Activated naive CD8-positive, alpha-beta T cell treated with anti-CD3 and anti-CD28 coated beads for 36 hours (primary cell): ENCODE measurements around the gene SLC39A11. TPM values are rescaled to one million over a fixed set of nuclear protein-coding genes. Genes with fewer than 3 reads are reported as not detected.
"Not testable (repeated sequence)": the region's sequence is repeated elsewhere in the genome, so short reads cannot be mapped to it uniquely, and the experiment has no call there.

Source experiments
- DNase-seq: peaks from one replicate; pipeline ENCODE4 v3.0.0; 2021
- H3K27ac Mint-ChIP-seq: one replicate; pipeline ENCODE4 v1.8.0; 2022; ENCODE audit warnings: mild to moderate bottlenecking, moderate library complexity, mixed read lengths
- H3K27me3 Mint-ChIP-seq: one replicate; pipeline ENCODE4 v1.8.0; 2022; ENCODE audit warnings: mild to moderate bottlenecking, mixed read lengths
- H3K36me3 Mint-ChIP-seq: one replicate; pipeline ENCODE4 v1.8.0; 2021; ENCODE audit warnings: mild to moderate bottlenecking, mixed read lengths
- H3K4me1 Mint-ChIP-seq: one replicate; pipeline ENCODE4 v1.8.0; 2021; ENCODE audit warnings: mixed read lengths
- H3K4me3 Mint-ChIP-seq: one replicate; pipeline ENCODE4 v1.8.0; 2022; ENCODE audit warnings: mild to moderate bottlenecking, moderate library complexity, mixed read lengths
- H3K9me3 Mint-ChIP-seq: one replicate; pipeline ENCODE4 v1.8.0; 2022; ENCODE audit warnings: mixed read lengths
- total RNA-seq, 2 experiments: library from RNA; stranded (reverse); gene quantifications; one replicate each; pipeline ENCODE4 v1.2.3, GENCODE V29; 2021

SLC39A11 gene
- total RNA-seq, 2 experiments from 2014 or later, result 15.3 to 15.4 TPM

DNA sequence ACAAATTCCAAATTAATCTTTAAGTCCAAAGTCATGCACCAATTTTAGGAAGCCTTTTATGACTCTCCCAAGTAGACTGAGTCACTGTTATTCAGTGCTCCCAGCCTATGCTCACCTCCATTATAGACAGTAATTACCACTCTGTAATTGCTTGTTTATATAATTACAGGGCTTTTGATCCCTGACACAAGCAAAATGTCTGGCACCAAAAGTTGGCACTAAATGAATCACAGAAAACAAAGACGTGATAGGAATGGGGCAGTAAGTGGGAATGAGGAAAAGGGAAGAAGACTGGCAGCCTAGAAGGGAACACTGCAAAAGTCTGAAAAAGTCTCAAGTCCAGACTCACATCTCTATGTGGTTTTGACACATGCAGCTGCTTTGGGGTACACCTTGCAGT lies 94.1 kb downstream of the SLC39A11 start:
- H3K9me3 Mint-ChIP-seq, result no peaks in the 10 kb centered on the region
- no peaks in the 10 kb centered on the region for H3K27me3 Mint-ChIP-seq
- no peak overlapping the region for H3K4me3 Mint-ChIP-seq
- peaks cover 22% of the 10 kb centered on the region for H3K36me3 Mint-ChIP-seq
- no peak overlapping the region for H3K27ac Mint-ChIP-seq
- DNase-seq, result no peak
- peaks cover 5% of the 10 kb centered on the region for H3K4me1 Mint-ChIP-seq

DNA sequence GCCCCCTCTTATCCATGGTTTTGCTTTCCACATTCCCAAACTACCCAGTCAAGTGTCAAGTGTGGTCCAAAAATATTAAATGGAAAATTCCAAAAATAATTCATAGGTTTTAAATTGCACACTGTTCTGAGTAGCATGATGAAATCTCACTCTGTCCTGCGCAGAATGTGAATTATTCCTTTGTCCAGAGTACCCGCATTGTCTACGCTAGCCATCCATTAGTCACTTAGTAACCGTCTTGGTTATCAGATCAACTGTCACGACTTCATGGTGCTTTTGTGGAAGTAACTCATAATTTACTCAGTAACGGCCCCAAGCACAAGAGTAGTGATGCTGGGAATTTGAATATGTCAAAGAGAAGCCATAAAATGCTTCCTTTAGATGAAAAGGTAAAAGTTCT lies 94.9 kb downstream of the SLC39A11 start:
- H3K36me3 Mint-ChIP-seq, result peaks cover 20% of the 10 kb centered on the region
- DNase-seq, result no peak
- no peak overlapping the region for H3K4me3 Mint-ChIP-seq
- no peak overlapping the region for H3K27ac Mint-ChIP-seq
- peaks cover 11% of the 10 kb centered on the region for H3K4me1 Mint-ChIP-seq
- no peaks in the 10 kb centered on the region for H3K9me3 Mint-ChIP-seq
- no peaks in the 10 kb centered on the region for H3K27me3 Mint-ChIP-seq

DNA sequence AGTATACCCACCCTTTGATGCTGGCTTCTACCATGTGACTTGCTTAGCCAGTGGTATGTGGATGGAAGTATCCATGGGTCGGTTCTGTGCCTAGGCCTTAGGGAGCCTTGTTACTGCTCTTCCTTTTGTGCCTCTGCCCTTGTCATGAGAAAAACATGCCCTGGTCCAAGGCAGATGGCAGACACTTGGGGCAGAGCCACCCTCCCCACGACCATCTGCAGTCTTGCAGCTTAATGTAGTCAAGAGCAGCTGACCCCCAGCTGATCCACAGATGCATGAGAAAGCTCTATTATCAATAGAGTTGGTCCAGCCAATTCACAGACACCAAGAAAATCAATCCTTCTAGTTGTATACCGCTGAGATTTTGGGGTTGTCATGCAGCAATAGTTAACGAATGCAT lies 95.7 kb downstream of the SLC39A11 start:
- Mint-ChIP-seq H3K36me3 (peaks cover 22% of the 10 kb centered on the region), H3K27me3 (no peaks in the 10 kb centered on the region), H3K4me3 (no peak overlapping the region), H3K27ac (no peak overlapping the region), H3K9me3 (no peaks in the 10 kb centered on the region), H3K4me1 (peaks cover 15% of the 10 kb centered on the region)
- DNase-seq, result no peak

DNA sequence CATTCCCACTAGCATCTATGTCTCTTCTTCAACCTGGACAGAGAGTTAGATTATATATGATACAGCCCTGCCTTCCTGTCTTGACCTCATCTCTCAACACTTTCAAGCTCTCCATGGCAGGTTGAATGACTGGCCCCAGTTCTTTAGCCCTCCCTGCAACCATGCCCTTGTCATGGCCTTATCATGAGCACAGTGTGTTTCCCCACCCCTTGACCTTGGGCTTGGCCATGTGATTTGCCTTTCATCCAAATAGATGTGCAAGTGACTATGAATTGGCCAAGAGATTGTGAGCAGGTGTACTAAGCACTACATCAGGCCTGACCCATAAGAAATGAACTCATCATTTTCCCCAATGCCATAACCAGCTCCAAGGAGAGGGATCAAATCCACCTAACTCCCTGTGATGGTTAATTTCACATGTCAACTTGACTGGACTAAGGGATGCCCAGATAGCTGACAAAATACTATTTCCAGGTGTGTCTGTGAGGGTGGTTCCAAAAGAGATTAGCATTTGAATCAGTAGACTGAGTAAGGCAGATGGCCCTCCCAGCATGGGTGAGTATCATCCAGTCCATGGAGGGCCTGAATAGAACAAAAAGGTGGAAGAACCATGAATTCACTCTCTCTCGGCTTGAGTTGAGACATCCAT lies 97.4 kb downstream of the SLC39A11 start:
- H3K9me3 Mint-ChIP-seq, result no peaks in the 10 kb centered on the region
- peaks cover 19% of the 10 kb centered on the region for H3K36me3 Mint-ChIP-seq
- H3K27me3 Mint-ChIP-seq, result no peaks in the 10 kb centered on the region
- DNase-seq, result no peak
- H3K4me3 Mint-ChIP-seq, result no peak overlapping the region
- H3K4me1 Mint-ChIP-seq, result peaks cover 16% of the 10 kb centered on the region
- H3K27ac Mint-ChIP-seq, result no peak overlapping the region

DNA sequence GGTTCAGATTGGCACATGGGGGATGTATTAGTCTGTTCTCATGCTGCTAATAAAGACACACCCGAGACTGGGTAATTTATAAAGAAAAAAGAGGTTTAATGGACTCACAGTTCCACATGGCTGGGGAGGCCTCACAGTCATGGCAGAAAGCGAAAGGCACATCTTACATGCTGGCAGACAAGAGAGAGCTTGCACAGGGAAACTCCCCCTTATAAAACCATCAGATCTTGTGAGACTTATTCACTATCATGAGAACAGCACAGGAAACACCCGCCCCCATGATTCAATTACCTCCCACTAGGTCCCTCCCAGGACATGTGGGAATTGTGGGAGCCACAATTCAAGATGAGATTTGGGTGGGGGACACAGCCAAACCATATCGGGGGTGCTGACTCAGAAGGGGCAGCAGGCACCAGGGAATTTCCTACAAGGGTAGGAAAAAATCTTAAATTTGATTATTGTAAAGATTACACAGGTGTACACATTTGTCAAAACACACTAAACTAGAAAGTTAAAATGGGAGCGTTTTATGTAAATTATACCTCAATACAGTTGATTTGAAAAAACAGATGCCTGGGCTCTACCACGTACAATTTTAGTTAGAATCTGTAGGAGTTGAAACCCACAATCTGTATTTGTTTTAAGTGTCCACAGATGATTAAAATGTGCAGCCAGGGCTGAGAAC lies 99.6 kb downstream of the SLC39A11 start:
- Mint-ChIP-seq H3K27ac (peak overlapping the region; percentile 63), H3K36me3 (peaks cover 19% of the 10 kb centered on the region), H3K4me1 (peaks cover 16% of the 10 kb centered on the region)
- H3K4me3 Mint-ChIP-seq, H3K27me3 Mint-ChIP-seq, H3K9me3 Mint-ChIP-seq: not testable (repeated sequence)
- DNase-seq, result peak; percentile 4

DNA sequence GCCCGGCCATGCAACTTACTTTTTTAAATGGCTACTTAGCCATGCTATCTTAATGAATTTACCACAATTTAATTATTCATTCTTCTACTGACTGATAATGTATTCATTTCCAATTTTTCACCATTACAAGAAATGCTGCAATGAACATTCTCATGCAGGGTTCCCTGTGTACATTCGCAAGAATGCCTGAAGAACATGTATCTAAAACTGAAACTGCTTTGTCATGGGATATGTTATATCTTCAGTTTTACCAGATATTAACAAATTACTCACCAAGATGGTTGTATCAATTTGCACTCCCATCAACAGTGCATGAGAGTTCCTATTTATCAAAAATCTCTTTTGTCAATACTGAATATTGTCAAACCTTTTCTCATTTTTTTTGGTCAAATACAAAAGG lies 100.8 kb downstream of the SLC39A11 start:
- peaks cover 16% of the 10 kb centered on the region for H3K4me1 Mint-ChIP-seq

DNA sequence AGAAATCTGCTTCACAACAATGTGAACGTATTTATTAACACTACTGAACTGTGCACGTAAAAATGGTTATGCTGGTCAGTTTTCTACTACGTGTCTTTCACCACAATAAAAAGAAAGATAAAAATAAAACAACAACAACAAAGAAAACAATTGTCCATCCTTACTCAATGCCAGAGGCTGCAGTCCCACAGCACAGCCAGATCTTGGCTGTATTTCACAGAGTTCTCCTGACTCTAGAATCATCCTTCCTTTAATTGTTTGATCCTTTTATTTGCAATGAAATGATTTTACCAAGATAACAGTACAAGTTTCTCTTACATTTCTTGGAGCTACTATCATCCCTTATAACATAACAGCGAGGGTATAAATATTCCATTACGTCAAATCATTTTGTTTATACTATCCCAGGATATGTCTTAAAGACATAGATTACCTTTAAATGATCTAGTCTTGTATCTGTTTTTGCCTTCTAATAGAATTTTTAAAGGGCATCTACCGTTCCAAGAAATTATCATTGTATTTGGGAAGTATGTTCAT lies 103.3 kb downstream of the SLC39A11 start:
- no peaks in the 10 kb centered on the region for H3K27me3 Mint-ChIP-seq
- peaks cover 17% of the 10 kb centered on the region for H3K4me1 Mint-ChIP-seq
- no peak overlapping the region for H3K27ac Mint-ChIP-seq
- H3K36me3 Mint-ChIP-seq, result peaks cover 2% of the 10 kb centered on the region
- no peak for DNase-seq
- no peaks in the 10 kb centered on the region for H3K9me3 Mint-ChIP-seq
- H3K4me3 Mint-ChIP-seq, result no peak overlapping the region

More for the DNA sequence above, 100.8 kb downstream of the SLC39A11 start:
- Mint-ChIP-seq H3K4me3 (no peak overlapping the region), H3K27ac (no peak overlapping the region), H3K27me3 (no peaks in the 10 kb centered on the region), H3K36me3 (peaks cover 13% of the 10 kb centered on the region), H3K9me3 (no peaks in the 10 kb centered on the region)
- no peak for DNase-seq

DNA sequence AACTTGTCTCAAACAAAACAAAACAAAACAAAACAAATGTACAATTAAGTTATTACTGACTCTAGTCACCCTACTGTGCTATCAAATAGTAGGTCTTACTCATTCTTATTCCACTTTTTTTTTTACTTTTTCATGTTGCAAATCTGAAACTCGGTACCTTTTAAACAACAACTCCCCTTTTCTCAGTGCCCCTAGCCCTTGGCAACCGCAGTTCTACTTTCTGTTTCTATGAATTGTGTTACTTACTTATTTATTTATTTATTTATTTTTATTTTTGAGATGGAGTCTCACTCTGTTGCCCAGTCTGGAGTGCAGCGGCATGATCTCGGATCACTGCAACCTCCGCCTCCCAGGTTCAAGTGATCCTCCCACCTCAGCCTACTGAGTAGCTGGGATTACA lies 104.0 kb downstream of the SLC39A11 start:
- DNase-seq, result no peak
- Mint-ChIP-seq H3K9me3 (no peaks in the 10 kb centered on the region), H3K4me1 (peaks cover 15% of the 10 kb centered on the region), H3K27ac (no peak overlapping the region), H3K27me3 (no peaks in the 10 kb centered on the region), H3K4me3 (no peak overlapping the region), H3K36me3 (peaks cover 2% of the 10 kb centered on the region)

DNA sequence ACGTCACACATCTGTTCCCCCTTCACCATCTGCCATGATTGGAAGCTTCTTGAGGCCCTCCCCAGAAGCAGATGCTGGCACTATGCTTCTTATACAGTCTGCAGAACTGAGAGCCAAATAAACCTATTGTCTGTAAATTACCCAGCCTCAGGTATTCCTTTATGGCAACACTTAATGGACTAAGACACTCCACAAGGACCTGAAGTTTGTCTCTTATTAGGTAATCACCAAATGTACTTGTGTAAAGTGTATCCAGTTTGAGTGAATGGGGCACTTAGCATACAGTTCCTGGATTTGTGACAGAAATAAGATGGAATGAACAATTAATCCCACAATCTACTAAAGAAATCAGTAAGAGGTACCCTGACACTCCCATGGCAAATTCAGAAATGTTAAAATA lies 105.3 kb downstream of the SLC39A11 start:
- H3K4me3 Mint-ChIP-seq, result no peak overlapping the region
- H3K27ac Mint-ChIP-seq, result no peak overlapping the region
- no peaks in the 10 kb centered on the region for H3K36me3 Mint-ChIP-seq
- peaks cover 5% of the 10 kb centered on the region for H3K4me1 Mint-ChIP-seq
- no peaks in the 10 kb centered on the region for H3K27me3 Mint-ChIP-seq
- no peak for DNase-seq
- H3K9me3 Mint-ChIP-seq, result no peaks in the 10 kb centered on the region

DNA sequence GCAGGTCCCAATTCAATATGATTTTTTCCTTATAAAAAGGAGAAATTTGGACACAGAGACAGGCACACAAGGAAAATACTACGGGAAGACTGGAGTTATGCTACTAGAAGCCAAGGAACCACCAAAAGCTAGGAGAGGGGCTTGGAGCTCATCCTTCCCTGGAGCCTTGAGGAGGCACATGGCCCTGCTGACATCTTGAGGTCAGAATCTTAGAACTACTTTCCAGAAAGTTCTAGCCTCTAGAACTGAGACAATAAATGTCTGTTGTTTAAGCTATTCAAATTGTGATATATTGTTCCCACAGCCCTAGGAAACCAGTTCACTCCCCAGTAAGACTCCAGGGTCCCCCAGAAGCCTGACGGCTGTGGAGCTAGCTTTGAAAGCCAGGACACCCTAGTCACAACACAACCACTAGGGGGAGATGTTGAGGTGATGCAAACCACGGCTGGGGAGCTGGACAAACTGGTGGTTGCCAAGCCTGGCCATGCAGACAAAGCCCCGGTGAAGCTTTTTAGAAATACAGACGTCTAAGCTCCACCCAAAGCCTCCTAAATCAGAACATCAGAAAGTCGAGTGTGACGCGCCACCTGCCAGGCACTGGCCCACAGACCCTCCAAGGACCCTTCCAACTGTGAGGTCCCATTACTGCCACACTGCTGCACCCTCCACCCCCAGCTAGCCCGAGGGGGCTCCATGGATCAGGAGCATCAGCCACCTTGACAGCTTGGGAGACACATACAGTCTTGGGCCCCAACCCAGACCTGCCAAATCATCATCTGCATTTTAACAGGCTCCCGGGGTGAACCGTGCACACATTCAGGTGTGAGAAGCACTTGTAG lies 106.4 kb downstream of the SLC39A11 start:
- H3K36me3 Mint-ChIP-seq, result no peaks in the 10 kb centered on the region
- no peak overlapping the region for H3K27ac Mint-ChIP-seq
- H3K27me3 Mint-ChIP-seq, result no peaks in the 10 kb centered on the region
- no peak overlapping the region for H3K4me3 Mint-ChIP-seq
- H3K9me3 Mint-ChIP-seq, result no peaks in the 10 kb centered on the region
- DNase-seq, result peak; percentile 46
- H3K4me1 Mint-ChIP-seq, result peaks cover 1% of the 10 kb centered on the region

DNA sequence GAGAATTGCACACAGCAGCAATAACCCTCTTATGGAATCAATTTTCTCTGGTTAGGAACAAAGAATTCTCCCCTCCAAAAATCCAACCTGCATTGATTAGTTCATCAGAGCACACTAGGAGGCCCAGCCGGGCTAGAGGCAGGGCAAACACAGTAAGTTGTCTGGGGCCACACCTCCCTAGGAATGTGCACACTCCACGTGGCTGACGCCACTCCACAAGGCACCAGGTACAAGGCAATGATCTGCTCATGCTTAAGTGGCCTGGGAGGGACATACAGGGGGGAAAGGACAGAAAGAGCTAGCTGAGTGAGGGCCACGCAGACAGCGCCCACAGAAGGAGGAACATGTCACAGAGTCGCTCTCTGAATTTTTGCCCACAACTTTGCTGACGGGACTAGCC lies 107.6 kb downstream of the SLC39A11 start:
- Mint-ChIP-seq H3K27me3 (no peaks in the 10 kb centered on the region), H3K9me3 (no peaks in the 10 kb centered on the region), H3K4me1 (peaks cover 1% of the 10 kb centered on the region), H3K4me3 (no peak overlapping the region), H3K36me3 (no peaks in the 10 kb centered on the region), H3K27ac (no peak overlapping the region)
- no peak for DNase-seq

DNA sequence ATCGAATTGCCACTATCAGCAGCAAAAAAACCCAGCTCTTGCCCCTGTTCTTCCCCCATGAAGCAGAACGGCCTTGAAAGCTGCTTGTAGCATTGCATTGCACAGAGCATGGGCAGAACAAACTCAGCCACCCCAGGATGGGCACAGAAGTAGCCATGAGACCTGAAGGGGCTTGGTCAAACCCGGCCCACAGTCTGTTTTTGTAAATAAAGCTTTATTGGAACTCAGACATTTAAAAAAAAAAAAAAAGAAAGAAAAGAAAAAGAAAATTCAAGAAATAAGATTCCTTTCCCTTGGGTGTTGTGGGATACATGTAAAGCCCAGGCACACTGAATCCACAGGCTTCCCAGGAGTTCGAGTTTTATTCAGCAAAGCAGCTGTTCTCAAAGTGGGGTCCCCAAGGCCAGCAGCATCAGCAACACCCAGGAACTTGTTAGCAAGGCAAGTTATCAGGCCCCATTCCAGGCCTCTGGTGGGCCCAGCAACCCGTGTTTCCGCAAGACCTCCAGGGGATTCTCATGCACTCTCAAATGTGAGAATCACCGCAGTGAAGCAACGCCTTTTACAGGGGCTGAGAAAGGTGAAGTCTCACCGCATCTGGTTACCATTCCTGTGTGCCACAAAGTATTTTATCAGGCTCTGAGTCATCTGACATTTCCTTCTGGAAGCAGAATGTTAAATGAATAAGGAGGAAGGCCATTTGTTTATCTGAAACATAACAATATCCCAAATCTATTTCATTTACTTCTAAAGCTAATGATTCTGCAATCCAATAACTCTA lies 108.2 kb downstream of the SLC39A11 start:
- no peak for DNase-seq
- Mint-ChIP-seq H3K9me3 (no peaks in the 10 kb centered on the region), H3K4me3 (no peak overlapping the region), H3K36me3 (no peaks in the 10 kb centered on the region), H3K4me1 (peaks cover 1% of the 10 kb centered on the region), H3K27ac (no peak overlapping the region), H3K27me3 (no peaks in the 10 kb centered on the region)

DNA sequence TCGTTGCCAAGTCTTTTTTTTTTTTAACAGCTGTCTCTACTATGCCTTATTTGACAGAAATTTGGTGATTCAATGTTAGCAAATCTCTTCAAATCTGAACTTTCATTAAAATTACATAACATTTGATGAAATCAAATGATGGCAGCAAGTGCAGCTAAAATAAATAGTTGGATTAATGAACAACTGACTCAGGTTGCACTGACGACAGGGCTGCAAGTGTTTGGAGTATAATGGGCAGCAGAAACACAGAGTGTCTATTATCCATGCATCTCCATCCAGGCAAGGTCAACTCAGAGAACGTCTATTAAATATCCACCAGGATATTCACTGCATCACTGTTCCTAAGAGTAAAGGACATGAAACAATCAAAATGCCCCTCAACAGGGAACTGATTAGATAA lies 109.8 kb downstream of the SLC39A11 start:
- Mint-ChIP-seq H3K36me3 (no peaks in the 10 kb centered on the region), H3K4me3 (no peak overlapping the region), H3K27me3 (no peaks in the 10 kb centered on the region), H3K9me3 (no peaks in the 10 kb centered on the region), H3K4me1 (peaks cover 10% of the 10 kb centered on the region), H3K27ac (no peak overlapping the region)
- DNase-seq, result no peak

DNA sequence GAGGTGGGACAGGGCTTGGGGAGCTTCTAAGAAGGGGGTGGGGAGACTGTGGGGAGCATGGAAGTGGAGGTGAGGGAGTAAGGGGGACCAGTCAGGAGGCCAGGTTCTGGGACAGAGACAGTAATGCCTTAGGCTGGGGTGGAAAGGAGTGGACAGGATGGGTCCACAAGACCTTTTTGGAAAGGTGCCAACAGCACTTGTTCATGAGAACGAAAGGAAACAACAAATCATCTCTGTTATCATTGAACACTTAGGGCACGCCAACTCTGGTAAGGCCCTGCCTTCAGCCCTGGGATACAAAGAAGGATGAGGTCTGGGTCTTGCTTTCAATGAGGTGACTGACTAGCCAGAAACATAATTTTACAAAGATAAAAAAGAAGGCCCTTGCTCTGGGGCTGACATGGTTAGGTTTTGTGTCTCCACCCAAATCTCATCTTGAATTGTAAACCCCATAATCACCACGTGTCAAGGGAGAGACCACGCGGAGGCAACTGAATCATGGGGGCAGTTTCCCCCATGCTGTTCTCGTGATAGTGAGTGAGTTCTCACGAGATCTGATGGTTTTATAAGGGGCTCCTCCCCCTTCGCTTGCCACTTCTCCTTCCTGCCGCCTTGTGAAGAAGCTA lies 113.8 kb downstream of the SLC39A11 start:
- no peaks in the 10 kb centered on the region for H3K9me3 Mint-ChIP-seq
- H3K36me3 Mint-ChIP-seq, result peaks cover 6% of the 10 kb centered on the region
- DNase-seq, result no peak
- no peak overlapping the region for H3K4me3 Mint-ChIP-seq
- no peaks in the 10 kb centered on the region for H3K27me3 Mint-ChIP-seq
- peaks cover 19% of the 10 kb centered on the region for H3K4me1 Mint-ChIP-seq
- H3K27ac Mint-ChIP-seq, result no peak overlapping the region
